GM18909 (cell line): Measurements from ENCODE around the gene KLK12.

ENCODE experiments used
- ATAC-seq: cut with Tn5 transposase; IDR thresholded peaks from one replicate; pipeline ENCODE4 v1.9.1; 2021; ENCODE audit warnings: mild to moderate bottlenecking; ENCODE audit not compliant: unreplicated experiment, poor library complexity

Gene KLK12

GRCh38 chr19:51034704-51035103, at the start of gene KLK12:
KLK12 (minus strand) TSS chr19:51035002; CDS start chr19:51034621, 381 bp downstream.
- no peak for ATAC-seq

DNA sequence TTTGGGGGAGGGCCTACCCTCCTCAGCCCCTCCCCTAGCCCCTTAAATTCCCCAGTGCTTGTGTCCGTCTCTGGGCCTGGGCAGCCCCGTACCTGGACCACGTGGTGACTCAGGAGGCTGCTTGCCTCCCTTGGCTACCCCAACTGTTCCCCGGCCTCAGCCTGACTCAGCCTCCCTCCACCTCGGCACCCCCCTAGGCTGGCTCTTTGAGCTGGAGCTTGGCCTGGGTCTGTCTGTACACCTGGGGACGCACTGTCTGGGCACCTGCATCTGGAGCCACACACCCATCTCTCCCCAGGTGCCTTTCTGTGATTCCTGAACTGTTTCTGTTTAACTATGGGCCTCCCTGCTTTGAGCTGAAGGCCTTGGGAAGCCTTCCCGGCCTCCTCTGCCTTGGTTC, 49.7 kb upstream of the KLK12 start:
- no peak for ATAC-seq

- ATAC-seq: no peak
Observed at GRCh38 chr19:51083783-51084182, 49.0 kb upstream of the KLK12 start.

GRCh38 chr19:51083181-51083580, 48.4 kb upstream of the KLK12 start:
- no peak for ATAC-seq

DNA sequence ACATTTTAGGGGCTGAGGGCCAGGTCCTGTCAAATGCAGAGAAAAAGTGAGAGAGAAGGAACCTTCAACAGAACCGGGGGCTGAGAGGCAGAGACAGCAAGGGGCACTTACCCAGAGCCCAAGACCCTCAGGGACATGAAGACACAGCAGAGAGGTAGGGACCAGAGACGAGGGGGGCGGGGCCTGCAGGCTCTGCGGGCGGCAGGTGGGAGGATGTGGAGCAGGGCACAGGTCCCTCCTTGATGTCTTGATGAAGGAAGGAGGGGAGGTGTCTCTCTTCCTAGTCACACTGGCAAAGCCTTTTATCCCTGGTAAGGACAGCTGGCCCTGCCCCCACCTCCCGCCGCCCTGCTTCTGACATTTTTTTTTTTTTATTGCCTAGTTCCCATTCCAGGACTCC, 47.8 kb upstream of the KLK12 start, which contains the start of gene KLK14:
TSS of gene KLK14 (minus strand) at position 277 of the 400 bp plus-strand sequence. CDS start at position 4, 273 bp downstream.
- no peak for ATAC-seq

DNA sequence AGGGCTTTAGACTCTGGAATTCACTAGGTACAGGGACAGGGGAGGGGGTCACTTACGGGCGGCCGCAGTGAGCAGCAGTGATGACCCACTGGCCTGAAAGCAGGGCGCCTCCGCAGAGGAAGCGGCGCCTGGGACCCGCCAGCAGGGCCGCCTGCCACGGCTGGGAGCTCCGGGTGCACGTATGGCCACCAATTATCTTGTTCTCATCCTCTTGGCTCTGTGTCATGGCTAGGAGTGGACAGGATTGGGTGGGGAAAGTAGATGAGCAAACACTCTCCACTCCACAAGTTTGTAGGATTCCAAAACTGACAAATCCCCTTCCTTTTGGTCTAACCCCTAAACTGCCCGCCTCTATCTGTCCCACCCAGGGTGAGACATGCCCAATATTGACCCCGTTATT, 46.7 kb upstream of the KLK12 start:
- ATAC-seq: no peak

GRCh38 chr19:51079481-51080110, 44.8 kb upstream of the KLK12 start:
- ATAC-seq: no peak

DNA sequence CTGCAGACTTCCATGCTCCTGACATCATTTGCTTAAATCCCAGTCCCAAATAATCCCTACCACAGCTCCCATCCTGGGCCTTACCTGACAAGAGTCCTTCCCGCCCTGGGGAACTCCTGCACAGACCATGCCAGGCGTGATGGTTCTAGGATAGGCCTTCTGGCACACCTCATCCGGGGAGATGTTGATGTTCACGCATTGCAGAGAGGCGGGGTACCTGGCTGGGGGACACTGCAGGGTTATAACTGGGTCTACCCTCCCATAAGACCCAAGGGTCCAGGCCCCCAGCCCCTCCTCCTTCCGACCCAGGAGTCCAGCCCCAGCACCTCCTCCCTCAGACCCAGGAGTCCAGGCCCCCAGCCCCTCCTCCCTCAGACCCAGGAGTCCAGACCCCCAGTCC, 43.9 kb upstream of the KLK12 start:
- no peak for ATAC-seq

DNA sequence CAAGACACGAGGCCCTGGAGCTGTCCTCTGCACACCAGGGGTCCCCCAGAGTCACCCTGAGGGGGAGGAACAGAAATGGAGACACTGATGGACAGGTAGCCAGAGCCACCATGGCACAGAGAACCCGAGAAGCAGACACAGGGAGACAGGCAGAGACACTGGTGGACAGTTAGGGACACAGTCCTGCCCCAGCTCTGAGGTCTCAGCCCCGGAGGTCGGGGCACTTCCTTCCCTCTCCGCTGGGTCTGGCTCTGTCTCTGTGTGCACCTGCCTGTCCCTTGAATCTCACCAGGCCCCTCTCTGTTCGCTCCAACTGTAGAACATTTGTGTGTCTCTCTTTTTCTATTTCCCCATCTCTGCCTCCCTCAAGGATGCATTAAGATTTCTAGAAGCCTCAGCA, 43.3 kb upstream of the KLK12 start:
- no peak for ATAC-seq

DNA sequence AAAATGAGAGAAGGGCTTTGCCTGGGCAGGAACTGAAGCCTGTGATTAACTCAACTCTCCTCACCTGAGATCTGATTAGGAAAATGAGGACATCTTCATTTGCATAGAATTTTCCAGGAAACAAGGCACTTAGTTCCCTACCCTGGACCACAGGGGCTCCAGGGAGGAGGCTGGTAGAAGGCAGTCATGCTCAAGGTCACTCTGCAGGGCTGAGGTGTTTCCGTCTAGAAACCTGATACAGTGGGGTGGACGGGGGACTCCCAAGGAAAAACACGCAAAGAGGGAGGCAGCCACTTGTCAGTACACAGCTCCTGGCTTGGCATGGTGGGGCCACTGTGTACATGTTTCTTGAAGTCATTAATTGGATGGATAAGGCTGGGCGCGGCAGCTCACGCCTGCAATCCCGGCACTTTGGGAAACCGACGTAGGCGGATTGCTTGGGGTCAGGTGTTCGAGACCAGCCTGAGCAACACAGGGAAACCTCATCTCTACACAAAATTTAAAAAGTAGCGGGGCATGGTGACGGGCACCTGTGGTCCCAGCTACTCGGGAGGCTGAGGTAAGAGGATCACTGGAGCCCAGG, 41.9 kb upstream of the KLK12 start:
- ATAC-seq: no peak

- no peak for ATAC-seq
Observed at GRCh38 chr19:51075998-51076397, 41.2 kb upstream of the KLK12 start.

GRCh38 chr19:51071095-51071405, 36.2 kb upstream of the KLK12 start:
- no peak for ATAC-seq

- ATAC-seq: no peak
Observed at GRCh38 chr19:51070334-51071094, 35.7 kb upstream of the KLK12 start.

GRCh38 chr19:51066393-51067186, 31.8 kb upstream of the KLK12 start:
- no peak for ATAC-seq

DNA sequence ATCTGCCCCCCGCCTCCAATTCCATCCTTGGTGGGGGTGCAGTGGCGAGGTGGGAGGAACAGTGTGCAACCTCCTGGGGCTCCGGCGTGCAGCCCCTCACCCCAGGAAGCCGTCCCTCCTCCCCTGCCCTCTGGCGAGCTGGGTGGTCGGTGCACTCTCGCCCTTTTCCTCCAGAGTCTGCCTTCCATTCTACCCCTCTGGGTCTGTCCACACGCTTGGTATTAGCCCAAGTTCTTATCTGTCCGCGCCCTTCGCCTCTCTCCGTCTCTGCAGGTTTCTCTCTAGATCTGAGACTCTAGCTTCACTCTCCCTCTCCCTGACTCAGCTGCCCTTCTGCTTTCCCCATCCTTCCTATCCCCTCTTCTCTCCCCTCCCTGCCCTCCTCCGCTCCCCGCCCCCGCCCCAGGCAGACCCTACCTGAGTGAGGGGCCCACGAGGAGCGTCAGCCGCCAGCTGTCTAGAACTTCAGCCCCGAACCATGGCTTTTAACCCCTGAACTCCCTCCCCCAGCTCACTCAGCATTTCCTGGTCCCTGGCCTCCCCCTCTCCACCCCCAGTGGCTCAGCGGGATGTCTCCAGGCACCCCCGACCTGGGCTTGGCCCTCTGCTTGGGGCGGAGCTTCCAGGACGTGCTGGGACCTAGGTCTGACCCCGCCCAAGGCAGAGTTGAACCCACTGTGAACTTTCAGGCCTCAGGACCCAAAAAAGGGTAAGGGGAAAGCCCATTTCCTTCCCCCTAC, 30.6 kb upstream of the KLK12 start:
- no peak for ATAC-seq

- ATAC-seq: no peak
Observed at GRCh38 chr19:51064534-51065220, 29.9 kb upstream of the KLK12 start, which contains the start of gene KLK13. KLK13 (minus strand) TSS chr19:51065092; CDS start chr19:51065067, 25 bp downstream.

DNA sequence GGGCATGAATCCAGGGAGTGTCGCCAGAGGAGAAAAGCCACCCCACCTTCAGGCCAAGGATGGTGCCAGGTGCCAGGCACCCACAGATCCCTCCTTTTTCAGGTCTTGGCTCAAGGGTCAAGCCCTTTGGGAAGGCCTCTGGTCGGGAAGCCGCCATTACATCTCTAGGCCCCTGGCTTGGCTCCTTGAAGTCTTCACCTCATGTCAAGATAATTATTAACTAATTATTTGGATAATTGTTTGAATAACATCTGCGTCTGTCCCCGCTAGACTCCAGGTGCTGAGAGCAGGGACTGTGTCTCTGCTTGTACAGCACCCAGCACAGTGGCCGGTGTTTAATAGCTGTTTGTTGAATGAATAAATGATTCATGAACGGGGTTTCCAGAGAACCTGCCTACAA, 28.9 kb upstream of the KLK12 start:
- no peak for ATAC-seq

DNA sequence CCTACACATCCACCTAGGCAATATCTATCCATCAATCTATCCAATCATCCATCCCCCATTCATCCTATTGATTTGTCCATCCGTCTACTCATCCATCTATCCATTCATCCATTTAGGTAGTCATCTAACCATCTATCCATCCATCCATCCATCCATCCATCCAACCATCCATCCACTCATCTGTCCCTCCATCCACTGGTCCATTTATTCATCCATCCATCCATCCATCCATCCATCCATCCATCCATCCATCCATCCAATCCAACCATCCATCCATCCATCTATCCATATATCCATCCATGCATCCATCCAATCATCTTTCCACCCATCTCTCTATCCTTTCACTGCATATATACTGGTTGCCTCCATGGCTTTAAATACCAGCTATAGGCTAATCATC, 26.2 kb upstream of the KLK12 start:
- ATAC-seq: no peak

DNA sequence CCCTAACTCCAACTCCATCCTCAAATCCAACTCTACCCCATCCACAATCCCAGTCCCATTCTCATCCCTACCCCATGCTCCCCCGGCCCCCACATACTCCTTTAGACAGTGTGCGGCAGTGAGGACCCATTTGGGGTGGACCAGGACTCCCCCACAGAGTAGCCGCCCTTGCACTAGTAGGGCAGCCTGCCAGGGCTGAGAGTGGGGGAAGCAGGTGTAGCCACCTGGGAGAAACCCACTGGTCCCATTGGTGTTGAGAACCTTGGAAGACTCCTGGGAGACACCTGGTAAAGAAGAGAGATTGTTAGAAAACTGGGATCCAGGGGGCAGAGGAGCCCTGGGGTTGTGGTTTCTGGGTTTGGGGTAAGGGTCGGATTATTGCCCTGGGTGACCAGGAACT, 25.5 kb upstream of the KLK12 start:
- no peak for ATAC-seq

DNA sequence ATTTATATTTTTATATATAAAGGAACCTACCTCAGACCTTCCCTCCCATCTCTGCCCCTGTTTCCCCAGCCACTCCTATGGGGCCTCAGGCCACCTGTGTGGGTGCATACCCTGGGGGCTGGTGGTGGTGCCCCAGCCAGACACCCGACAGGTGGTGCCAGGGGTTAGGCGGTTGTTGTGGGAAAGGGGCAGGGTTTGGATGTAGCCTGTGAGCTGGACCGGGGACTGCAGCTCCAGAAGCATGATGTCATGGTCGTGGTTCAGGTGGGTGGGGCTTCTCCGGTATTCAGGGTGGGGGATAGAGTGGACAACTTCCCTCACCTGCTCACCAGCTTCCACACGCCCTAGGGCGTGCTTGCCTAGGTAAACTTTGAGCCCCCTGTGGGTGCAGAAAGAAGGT, 24.9 kb upstream of the KLK12 start:
- ATAC-seq: no peak
